Activated CD4-positive, alpha-beta T cell treated with anti-CD3 and anti-CD28 coated beads for 36 hours (primary cell): ENCODE measurements around the gene MPPE1. TPM values are rescaled to one million over a fixed set of nuclear protein-coding genes. Genes with fewer than 3 reads are reported as not detected.

Experiments used
- total RNA-seq, 2 experiments: library from RNA; stranded (reverse); gene quantifications; one replicate each; pipeline ENCODE4 v1.2.3, GENCODE V29; 2021

MPPE1 gene
- total RNA-seq, 2 experiments from 2014 or later, result 22.4 to 29.6 TPM

Other genes starting within 250 kb of the MPPE1 start
- under 1 TPM; 0.07 to 0.21 TPM for gene GNAL, start 219.1 kb downstream of the MPPE1 start, total RNA-seq
- 10 to 100 TPM; 20.4 to 20.9 TPM for gene CHMP1B, start 56.9 kb downstream of the MPPE1 start, total RNA-seq
- gene IMPA2, start 73.2 kb upstream of the MPPE1 start, total RNA-seq, result 10 to 100 TPM; 20.8 to 23.5 TPM
- not detected for gene ANKRD62, start 185.5 kb upstream of the MPPE1 start, total RNA-seq